NCI-H1092 treated with DMSO at 0.1 percent for 48 hours (cell line): Measurements from ENCODE around the gene FUT8.

Experiments
- DNase-seq: peaks from one replicate; lab custom pipeline; 2025; lab: John Stamatoyannopoulos, UW

Gene FUT8

GRCh38 chr14:65558363-65558762 lies 145.8 kb downstream of the FUT8 start:
- no peak for DNase-seq

- DNase-seq, result no peak
Observed at GRCh38 chr14:65560340-65561027, 148.0 kb downstream of the FUT8 start.

GRCh38 chr14:65564370-65564769 lies 151.8 kb downstream of the FUT8 start:
- no peak for DNase-seq

- DNase-seq, result no peak
Observed at GRCh38 chr14:65565948-65566347, 153.4 kb downstream of the FUT8 start.

GRCh38 chr14:65566820-65567522 lies 154.4 kb downstream of the FUT8 start:
- no peak for DNase-seq

- no peak for DNase-seq
Observed at GRCh38 chr14:65574611-65575010, 162.1 kb downstream of the FUT8 start.

GRCh38 chr14:65575389-65575788 lies 162.9 kb downstream of the FUT8 start:
- DNase-seq, result no peak

- DNase-seq, result no peak
Observed at GRCh38 chr14:65580973-65581372, 168.4 kb downstream of the FUT8 start.

- no peak for DNase-seq
Observed at GRCh38 chr14:65581378-65581777, 168.8 kb downstream of the FUT8 start.

GRCh38 chr14:65581799-65582198 lies 169.3 kb downstream of the FUT8 start:
- no peak for DNase-seq

GRCh38 chr14:65585216-65585615 lies 172.7 kb downstream of the FUT8 start:
- DNase-seq, result no peak

- DNase-seq, result no peak
Observed at GRCh38 chr14:65588426-65589140, 176.1 kb downstream of the FUT8 start.

- DNase-seq, result no peak
Observed at GRCh38 chr14:65594153-65594881, 181.8 kb downstream of the FUT8 start.

GRCh38 chr14:65594882-65595237 lies 182.3 kb downstream of the FUT8 start:
- no peak for DNase-seq

GRCh38 chr14:65599375-65599774 lies 186.8 kb downstream of the FUT8 start:
- DNase-seq, result no peak

GRCh38 chr14:65600742-65601141 lies 188.2 kb downstream of the FUT8 start:
- DNase-seq, result no peak

GRCh38 chr14:65604535-65604934 lies 192.0 kb downstream of the FUT8 start:
- no peak for DNase-seq

- no peak for DNase-seq
Observed at GRCh38 chr14:65604936-65605335, 192.4 kb downstream of the FUT8 start.

- no peak for DNase-seq
Observed at GRCh38 chr14:65606460-65606859, 193.9 kb downstream of the FUT8 start.

- no peak for DNase-seq
Observed at GRCh38 chr14:65613131-65613650, 200.7 kb downstream of the FUT8 start.

GRCh38 chr14:65618996-65619395 lies 206.5 kb downstream of the FUT8 start:
- no peak for DNase-seq

- no peak for DNase-seq
Observed at GRCh38 chr14:65620195-65620594, 207.7 kb downstream of the FUT8 start.
